Amygdala (tissue), 56 donors: ENCODE data around the gene BBS10.
"Not testable (repeated sequence)": the region's sequence is repeated elsewhere in the genome, so short reads cannot be mapped to it uniquely, and the experiment has no call there.

Experiments
- DNase-seq, 56 donors: peaks; one replicate each; lab custom pipeline; 2025; lab: John Stamatoyannopoulos, UW

Gene BBS10

GRCh38 chr12:76348079-76348901 lies at the start of gene BBS10:
BBS10 (minus strand) TSS chr12:76348415; CDS start chr12:76348358, 57 bp downstream.
- peak; percentile 58 to 94 (median 86) for DNase-seq

- DNase-seq, result no peak
Observed at GRCh38 chr12:76391461-76391860, 43.2 kb upstream of the BBS10 start.

- no peak for DNase-seq
Observed at GRCh38 chr12:76387614-76388013, 39.4 kb upstream of the BBS10 start.

- DNase-seq, result no peak
Observed at GRCh38 chr12:76384560-76384959, 36.3 kb upstream of the BBS10 start.

GRCh38 chr12:76383988-76384387 lies 35.8 kb upstream of the BBS10 start:
- DNase-seq, result no peak

- no peak for DNase-seq
Observed at GRCh38 chr12:76379261-76379660, 31.0 kb upstream of the BBS10 start.

- DNase-seq, result not testable (repeated sequence)
Observed at GRCh38 chr12:76376876-76377275, 28.7 kb upstream of the BBS10 start.

GRCh38 chr12:76375939-76376338 lies 27.7 kb upstream of the BBS10 start:
- DNase-seq, result no peak

GRCh38 chr12:76375470-76375869 lies 27.3 kb upstream of the BBS10 start:
- DNase-seq, result no peak

- DNase-seq, result no peak
Observed at GRCh38 chr12:76374386-76375020, 26.3 kb upstream of the BBS10 start.

- no peak for DNase-seq
Observed at GRCh38 chr12:76368230-76368629, 20.0 kb upstream of the BBS10 start.

GRCh38 chr12:76366163-76366562 lies 17.9 kb upstream of the BBS10 start:
- DNase-seq, result no peak

GRCh38 chr12:76364131-76364530 lies 15.9 kb upstream of the BBS10 start:
- DNase-seq, result not testable (repeated sequence)

GRCh38 chr12:76360316-76360715 lies 12.1 kb upstream of the BBS10 start:
- no peak for DNase-seq

GRCh38 chr12:76356071-76356470 lies 7.9 kb upstream of the BBS10 start:
- DNase-seq, result no peak

- peak in 28 of 56 donors; percentile 2 to 70 (median 24) for DNase-seq
Observed at GRCh38 chr12:76346798-76347420, 1.3 kb downstream of the BBS10 start.

GRCh38 chr12:76346236-76346635 lies 2.0 kb downstream of the BBS10 start:
- DNase-seq, result no peak

GRCh38 chr12:76345569-76345968 lies 2.6 kb downstream of the BBS10 start:
- DNase-seq, result no peak

GRCh38 chr12:76341436-76342030 lies 6.7 kb downstream of the BBS10 start:
- no peak for DNase-seq

- no peak for DNase-seq
Observed at GRCh38 chr12:76340680-76341435, 7.4 kb downstream of the BBS10 start.
